Tibial nerve (tissue), 4 donors: Measurements from ENCODE around the gene RAPGEF2. TPM values are rescaled to one million over a fixed set of nuclear protein-coding genes. Genes with fewer than 3 reads are reported as not detected.

Experiments used
- DNase-seq, 2 donors: peaks; one replicate each; pipeline ENCODE4 v3.0.0-alpha.2; 2019; ENCODE audit warnings: low spot score in 2 of 2
- H3K27ac ChIP-seq, 4 donors: fragments of 200-600 bp; sonication (generic) in 3 of 4; one replicate each; pipeline ENCODE4 v1.5.1; 2017 to 2019; ENCODE audit warnings: mild to moderate bottlenecking in 1 of 4
- H3K27me3 ChIP-seq, 2 donors: fragments of 200-600 bp; sonication (generic) in 1 of 2; one replicate each; pipeline versions ENCODE4 v1.5.1 to v1.6.0; 2017 to 2019
- H3K36me3 ChIP-seq, 3 donors: fragments of 200-600 bp; sonication (generic); one replicate each; pipeline ENCODE4 v1.5.1; 2018 to 2019
- H3K4me1 ChIP-seq, 4 donors: fragments of 200-600 bp; sonication (generic) in 3 of 4; one replicate each; pipeline ENCODE4 v1.5.1; 2017 to 2019
- H3K4me3 ChIP-seq, 4 donors: fragments of 200-600 bp; sonication (generic) in 3 of 4; one replicate each; pipeline ENCODE4 v1.5.1; 2017 to 2019; ENCODE audit warnings: mild to moderate bottlenecking in 1 of 4, moderate library complexity in 1 of 4
- H3K9me3 ChIP-seq, 4 donors: fragments of 200-600 bp; sonication (generic) in 3 of 4; one replicate each; pipeline ENCODE4 v1.5.1; 2017 to 2019
- EP300 ChIP-seq, 2 donors: sonication (generic); formaldehyde crosslinking; IDR thresholded peaks; one replicate each; pipeline ENCODE4 v1.6.1; 2017; ENCODE audit warnings: antibody characterized with exemption in 2 of 2, mild to moderate bottlenecking in 1 of 2
- POLR2A ChIP-seq, 2 donors: fragments of 450-650 bp; IDR thresholded peaks; one replicate each; pipeline ENCODE4 v1.6.1; 2017; ENCODE audit warnings: antibody characterized with exemption in 2 of 2, mild to moderate bottlenecking in 2 of 2, moderate library complexity in 2 of 2
- WGBS, 2 donors: methylation state at CpG; one replicate each; pipeline ENCODE4 v1.1.5; 2018; 5-methylcytosine and 5-hydroxymethylcytosine counted together
- total RNA-seq, 4 donors: library from RNA; depleted of rRNA; stranded (reverse); fragments of >200 nt; gene quantifications; one replicate each; pipeline ENCODE4 v1.1.0, GENCODE V29; 2016
- TF ChIP-seq, protein P1 (sequence below), 5 experiments: fragments of 200-600 bp in 3 of 5; fragments of 450-650 bp in 2 of 5; sonication (generic) in 3 of 5; IDR thresholded peaks; one replicate each; pipeline ENCODE4 v1.5.1; 2016 to 2019; ENCODE audit warnings: antibody characterized with exemption in 5 of 5, mild to moderate bottlenecking in 3 of 5, moderate library complexity in 2 of 5

The RAPGEF2 gene
- total RNA-seq, 4 donors from 2014 or later: 61.0 to 81.5 (median 69.5) TPM

DNA sequence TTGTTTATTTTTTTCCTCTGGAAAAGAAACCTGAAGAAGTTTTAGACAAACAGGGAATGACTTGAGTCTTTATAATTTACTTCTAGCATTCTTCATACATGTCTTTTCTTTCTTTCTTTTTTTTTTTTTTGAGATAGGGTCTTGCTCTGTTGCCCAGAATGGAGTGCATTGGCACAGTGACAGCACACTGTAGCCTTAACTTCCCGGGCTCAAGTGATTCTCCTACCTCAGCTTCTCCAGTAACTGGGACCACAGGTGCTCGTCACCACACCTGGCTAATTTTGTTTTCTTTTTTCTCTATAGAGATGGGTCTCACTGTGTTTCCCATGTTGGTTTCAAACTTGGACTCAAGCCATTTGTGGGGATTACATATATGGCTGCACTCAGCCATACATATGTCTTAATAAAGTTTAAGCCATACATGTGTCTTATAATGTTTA, 71.8 kb downstream of the RAPGEF2 start:
- TF ChIP-seq EP300 (IDR thresholded peaks at IDR 0.05): no peak
- TF ChIP-seq, protein P1, sequence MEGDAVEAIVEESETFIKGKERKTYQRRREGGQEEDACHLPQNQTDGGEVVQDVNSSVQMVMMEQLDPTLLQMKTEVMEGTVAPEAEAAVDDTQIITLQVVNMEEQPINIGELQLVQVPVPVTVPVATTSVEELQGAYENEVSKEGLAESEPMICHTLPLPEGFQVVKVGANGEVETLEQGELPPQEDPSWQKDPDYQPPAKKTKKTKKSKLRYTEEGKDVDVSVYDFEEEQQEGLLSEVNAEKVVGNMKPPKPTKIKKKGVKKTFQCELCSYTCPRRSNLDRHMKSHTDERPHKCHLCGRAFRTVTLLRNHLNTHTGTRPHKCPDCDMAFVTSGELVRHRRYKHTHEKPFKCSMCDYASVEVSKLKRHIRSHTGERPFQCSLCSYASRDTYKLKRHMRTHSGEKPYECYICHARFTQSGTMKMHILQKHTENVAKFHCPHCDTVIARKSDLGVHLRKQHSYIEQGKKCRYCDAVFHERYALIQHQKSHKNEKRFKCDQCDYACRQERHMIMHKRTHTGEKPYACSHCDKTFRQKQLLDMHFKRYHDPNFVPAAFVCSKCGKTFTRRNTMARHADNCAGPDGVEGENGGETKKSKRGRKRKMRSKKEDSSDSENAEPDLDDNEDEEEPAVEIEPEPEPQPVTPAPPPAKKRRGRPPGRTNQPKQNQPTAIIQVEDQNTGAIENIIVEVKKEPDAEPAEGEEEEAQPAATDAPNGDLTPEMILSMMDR (IDR thresholded peaks at IDR 0.05): no peak
- no peak for TF ChIP-seq POLR2A (IDR thresholded peaks at IDR 0.05)
- Histone ChIP-seq H3K27ac (no peak overlapping the region), H3K4me1 (peaks cover 0 to 78% (median 27%) of the 10 kb centered on the region in 4 donors)

DNA sequence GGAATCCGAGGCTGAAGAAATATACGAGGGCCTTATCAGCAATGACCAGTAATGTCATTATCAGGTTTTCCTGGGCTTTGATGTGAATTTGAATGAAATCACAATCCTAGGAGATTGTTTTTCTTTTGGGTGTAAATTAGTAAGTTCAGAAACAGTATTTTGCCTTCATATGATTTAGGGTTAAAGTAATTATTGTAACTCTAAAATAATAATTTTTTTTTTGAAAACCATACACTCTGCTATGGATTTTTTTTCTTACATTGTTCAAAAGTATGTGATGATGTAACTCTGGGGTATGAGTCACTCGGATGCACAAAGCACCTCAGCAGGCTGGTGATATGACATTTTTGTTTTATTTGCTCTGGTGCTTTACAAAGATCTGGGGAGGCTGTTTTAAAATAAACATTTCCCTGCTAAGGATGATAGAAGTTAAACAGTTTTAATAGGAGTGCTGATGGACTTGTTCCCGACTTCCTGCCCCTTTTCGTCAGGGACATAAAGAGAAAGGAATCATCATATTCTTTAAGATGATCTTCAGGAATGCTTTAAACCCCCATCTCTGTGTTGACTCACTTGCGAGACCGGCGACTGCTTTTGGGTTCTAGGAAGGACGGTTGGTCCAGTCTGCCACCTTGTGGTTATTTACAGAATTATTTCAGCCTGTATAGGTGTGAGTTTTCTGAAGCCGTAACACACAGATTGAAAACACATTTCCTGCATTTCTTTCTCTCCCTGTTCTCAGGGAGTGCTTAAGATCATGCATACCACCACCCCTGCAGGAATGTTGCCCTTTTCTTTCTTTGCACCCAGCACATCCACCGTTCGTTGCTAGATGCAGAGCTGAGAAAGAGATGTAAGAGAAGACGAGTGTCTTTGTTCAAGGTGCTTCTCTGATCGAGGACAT, 72.5 kb downstream of the RAPGEF2 start:
- no peaks in the 10 kb centered on the region for H3K27me3 ChIP-seq
- peak overlapping the region in 3 of 4 donors; percentile 9 to 60 (median 47) for H3K27ac ChIP-seq
- TF ChIP-seq POLR2A (IDR thresholded peaks at IDR 0.05) (no peak), EP300 (IDR thresholded peaks at IDR 0.05) (peak in 1 of 2 donors; percentile 31)
- TF ChIP-seq, protein P1 (IDR thresholded peaks at IDR 0.05): peak; percentile 75 to 89 (median 86)
- H3K4me1 ChIP-seq: peaks cover 0 to 84% (median 29%) of the 10 kb centered on the region in 4 donors
- no peak overlapping the region for H3K4me3 ChIP-seq
- whole genome bisulfite sequencing, 2 donors: 19 to 21% methylated on average over 14 of the region's 14 CpGs
- H3K36me3 ChIP-seq: no peaks in the 10 kb centered on the region
- DNase-seq: peak in 1 of 2 donors; percentile 79
- H3K9me3 ChIP-seq: no peaks in the 10 kb centered on the region

More for the DNA sequence above, 71.8 kb downstream of the RAPGEF2 start:
- DNase-seq: no peak
- Histone ChIP-seq H3K9me3 (no peaks in the 10 kb centered on the region), H3K4me3 (no peak overlapping the region), H3K27me3 (no peaks in the 10 kb centered on the region), H3K36me3 (no peaks in the 10 kb centered on the region)
- 70 to 75% methylated on average over 2 of the region's 2 CpGs for WGBS, 2 donors

DNA sequence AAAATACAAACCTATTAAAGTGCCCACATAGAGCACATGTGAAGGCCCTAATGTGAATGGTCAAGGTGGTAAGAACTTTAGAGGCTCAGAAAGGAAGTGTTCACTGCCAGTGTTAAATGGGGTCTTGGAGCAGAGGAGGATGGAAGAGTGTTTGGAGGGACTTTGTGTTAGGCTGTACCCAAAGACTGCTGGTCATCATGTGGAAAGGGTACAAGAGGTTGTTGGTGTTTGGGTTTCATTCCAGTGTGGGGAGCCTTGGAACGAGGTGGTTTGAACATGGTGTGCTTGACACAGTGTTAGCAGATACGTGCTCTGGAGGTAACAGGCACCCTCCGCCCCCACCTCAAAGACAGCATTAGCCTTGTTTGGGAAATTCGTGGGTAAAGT, 73.1 kb downstream of the RAPGEF2 start:
- Histone ChIP-seq H3K27ac (peak overlapping the region in 2 of 4 donors; percentile 47 to 60), H3K4me3 (no peak overlapping the region), H3K4me1 (peaks cover 0 to 87% (median 29%) of the 10 kb centered on the region in 4 donors), H3K36me3 (no peaks in the 10 kb centered on the region), H3K27me3 (no peaks in the 10 kb centered on the region), H3K9me3 (no peaks in the 10 kb centered on the region)
- 53% methylated on average over 4 of the region's 4 CpGs for WGBS, 2 donors
- TF ChIP-seq EP300 (IDR thresholded peaks at IDR 0.05) (no peak), POLR2A (IDR thresholded peaks at IDR 0.05) (no peak)
- no peak for DNase-seq

GRCh38 chr4:159177265-159178150, 74.6 kb downstream of the RAPGEF2 start:
- DNase-seq: no peak
- Histone ChIP-seq H3K4me3 (no peak overlapping the region), H3K9me3 (no peaks in the 10 kb centered on the region), H3K4me1 (peaks cover 0 to 83% (median 28%) of the 10 kb centered on the region in 4 donors), H3K27ac (peak overlapping the region in 2 of 4 donors; percentile 19 to 24), H3K36me3 (no peaks in the 10 kb centered on the region), H3K27me3 (no peaks in the 10 kb centered on the region)
- WGBS, 2 donors: 66 to 78% methylated on average over 5 of the region's 5 CpGs
- TF ChIP-seq POLR2A (IDR thresholded peaks at IDR 0.05): no peak
- TF ChIP-seq, protein P1 (IDR thresholded peaks at IDR 0.05): no peak
- TF ChIP-seq EP300 (IDR thresholded peaks at IDR 0.05): no peak

DNA sequence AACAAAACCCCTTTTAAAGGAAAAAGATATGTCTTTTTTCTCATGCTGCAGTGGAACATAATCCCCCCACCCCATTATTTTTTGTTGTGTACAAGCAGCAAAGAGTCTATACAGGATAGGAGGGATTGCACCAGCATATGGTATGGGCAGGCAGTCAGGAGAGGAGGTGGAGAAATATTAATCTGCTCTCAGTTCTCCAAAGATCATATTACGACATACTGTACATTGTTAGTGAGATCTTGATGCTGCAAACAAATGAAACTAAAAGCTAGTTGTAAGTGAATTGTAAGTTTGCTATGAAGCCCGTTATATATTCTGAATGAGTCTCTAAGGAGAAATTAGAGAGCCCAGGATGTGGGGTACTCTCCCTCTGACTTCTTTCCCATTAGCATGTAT, 75.3 kb downstream of the RAPGEF2 start:
- Histone ChIP-seq H3K27me3 (no peaks in the 10 kb centered on the region), H3K4me3 (no peak overlapping the region), H3K36me3 (no peaks in the 10 kb centered on the region), H3K27ac (peak overlapping the region in 2 of 4 donors; percentile 19 to 61), H3K4me1 (peaks cover 0 to 77% (median 26%) of the 10 kb centered on the region in 4 donors), H3K9me3 (no peaks in the 10 kb centered on the region)
- DNase-seq: no peak
- WGBS, 2 donors: 33 to 61% methylated on average over 2 of the region's 2 CpGs
- TF ChIP-seq EP300 (IDR thresholded peaks at IDR 0.05): no peak
- TF ChIP-seq POLR2A (IDR thresholded peaks at IDR 0.05): no peak
- TF ChIP-seq, protein P1 (IDR thresholded peaks at IDR 0.05): no peak
